Stimulated activated naive CD8-positive, alpha-beta T cell treated with anti-CD3 and anti-CD28 coated beads, Interleukin-15, Interleukin-2, amounts not matched to agents 100 ng/mL and 50 ng/mL, for 24 hours (primary cell): ENCODE results near the gene AGAP1.

ENCODE experiments used
- H3K27ac Mint-ChIP-seq: one replicate; pipeline ENCODE4 v1.8.0; 2021; ENCODE audit warnings: mild to moderate bottlenecking, mixed read lengths
- H3K27me3 Mint-ChIP-seq: one replicate; pipeline ENCODE4 v1.8.0; 2021; ENCODE audit warnings: mixed read lengths
- H3K36me3 Mint-ChIP-seq: one replicate; pipeline ENCODE4 v1.8.0; 2021; ENCODE audit warnings: low read depth, mixed read lengths
- H3K4me1 Mint-ChIP-seq: one replicate; pipeline ENCODE4 v1.8.0; 2021; ENCODE audit warnings: low read depth, mixed read lengths
- H3K4me3 Mint-ChIP-seq: one replicate; pipeline ENCODE4 v1.8.0; 2021; ENCODE audit warnings: mild to moderate bottlenecking, mixed read lengths
- H3K9me3 Mint-ChIP-seq: one replicate; pipeline ENCODE4 v1.8.0; 2021; ENCODE audit warnings: mixed read lengths

Gene AGAP1

DNA sequence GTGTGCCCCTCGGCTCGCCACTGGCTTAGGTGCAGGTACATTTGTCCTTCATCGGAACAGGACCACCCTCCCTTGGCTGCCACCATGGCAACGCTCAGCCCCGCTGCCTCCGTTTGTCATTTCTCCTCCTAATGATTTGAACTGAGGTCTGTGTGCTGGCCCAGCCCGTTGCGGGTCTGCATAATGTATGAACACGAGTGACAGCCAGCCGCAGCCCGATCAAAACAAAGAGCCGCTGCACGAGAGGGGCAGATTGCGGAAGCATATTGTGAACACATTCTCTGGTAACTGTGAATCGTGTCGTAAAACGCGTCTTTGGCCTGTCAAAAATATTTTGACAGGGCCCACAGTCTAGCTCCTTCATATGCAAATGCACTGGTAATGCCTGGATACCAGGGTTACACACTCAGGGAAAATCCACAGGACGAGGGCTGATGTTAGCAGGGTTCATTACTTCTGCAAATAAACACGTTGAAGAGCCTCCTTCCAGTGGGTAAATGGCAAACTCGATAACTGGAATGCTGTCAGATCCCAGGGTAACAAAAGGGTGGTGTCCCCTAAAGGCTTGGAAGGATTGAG is 137.0 kb downstream of the AGAP1 start:
- H3K27me3 Mint-ChIP-seq: peaks cover 3% of the 10 kb centered on the region
- no peaks in the 10 kb centered on the region for H3K4me1 Mint-ChIP-seq
- no peak overlapping the region for H3K27ac Mint-ChIP-seq
- no peaks in the 10 kb centered on the region for H3K36me3 Mint-ChIP-seq
- no peak overlapping the region for H3K4me3 Mint-ChIP-seq
- no peaks in the 10 kb centered on the region for H3K9me3 Mint-ChIP-seq

- Mint-ChIP-seq H3K4me3 (no peak overlapping the region), H3K27ac (no peak overlapping the region)
Observed at GRCh38 chr2:235634435-235635158, 140.8 kb downstream of the AGAP1 start.

GRCh38 chr2:235636546-235636945 is 142.7 kb downstream of the AGAP1 start:
- H3K27me3 Mint-ChIP-seq: peaks cover 14% of the 10 kb centered on the region
- no peak overlapping the region for H3K27ac Mint-ChIP-seq
- H3K4me3 Mint-ChIP-seq: no peak overlapping the region
- H3K36me3 Mint-ChIP-seq: no peaks in the 10 kb centered on the region
- no peaks in the 10 kb centered on the region for H3K4me1 Mint-ChIP-seq
- no peaks in the 10 kb centered on the region for H3K9me3 Mint-ChIP-seq

More at GRCh38 chr2:235634435-235635158, 140.8 kb downstream of the AGAP1 start:
- Mint-ChIP-seq H3K9me3 (no peaks in the 10 kb centered on the region), H3K27me3 (peaks cover 9% of the 10 kb centered on the region), H3K36me3 (no peaks in the 10 kb centered on the region), H3K4me1 (no peaks in the 10 kb centered on the region)

DNA sequence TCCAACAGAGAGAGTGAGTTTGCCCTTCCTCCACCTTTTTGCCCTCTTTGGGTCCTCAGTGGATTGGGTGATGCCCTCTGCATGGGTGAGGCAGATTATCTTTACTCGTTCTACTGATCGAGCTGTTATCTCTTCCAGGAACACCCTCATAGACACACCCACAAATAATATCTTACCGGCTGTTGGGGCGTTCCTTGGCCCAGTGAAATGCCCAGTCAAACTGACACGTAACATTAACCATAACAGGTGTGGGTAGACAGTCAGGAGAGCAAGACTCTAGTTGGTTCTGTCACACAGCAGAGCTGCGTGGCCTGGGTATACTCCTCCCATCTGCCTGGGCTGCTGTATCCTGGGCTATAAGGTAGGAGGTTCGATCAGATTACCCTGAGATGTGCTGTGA is 144.1 kb downstream of the AGAP1 start:
- Mint-ChIP-seq H3K27me3 (peaks cover 18% of the 10 kb centered on the region), H3K9me3 (no peaks in the 10 kb centered on the region), H3K4me1 (no peaks in the 10 kb centered on the region), H3K36me3 (no peaks in the 10 kb centered on the region), H3K27ac (no peak overlapping the region), H3K4me3 (no peak overlapping the region)

DNA sequence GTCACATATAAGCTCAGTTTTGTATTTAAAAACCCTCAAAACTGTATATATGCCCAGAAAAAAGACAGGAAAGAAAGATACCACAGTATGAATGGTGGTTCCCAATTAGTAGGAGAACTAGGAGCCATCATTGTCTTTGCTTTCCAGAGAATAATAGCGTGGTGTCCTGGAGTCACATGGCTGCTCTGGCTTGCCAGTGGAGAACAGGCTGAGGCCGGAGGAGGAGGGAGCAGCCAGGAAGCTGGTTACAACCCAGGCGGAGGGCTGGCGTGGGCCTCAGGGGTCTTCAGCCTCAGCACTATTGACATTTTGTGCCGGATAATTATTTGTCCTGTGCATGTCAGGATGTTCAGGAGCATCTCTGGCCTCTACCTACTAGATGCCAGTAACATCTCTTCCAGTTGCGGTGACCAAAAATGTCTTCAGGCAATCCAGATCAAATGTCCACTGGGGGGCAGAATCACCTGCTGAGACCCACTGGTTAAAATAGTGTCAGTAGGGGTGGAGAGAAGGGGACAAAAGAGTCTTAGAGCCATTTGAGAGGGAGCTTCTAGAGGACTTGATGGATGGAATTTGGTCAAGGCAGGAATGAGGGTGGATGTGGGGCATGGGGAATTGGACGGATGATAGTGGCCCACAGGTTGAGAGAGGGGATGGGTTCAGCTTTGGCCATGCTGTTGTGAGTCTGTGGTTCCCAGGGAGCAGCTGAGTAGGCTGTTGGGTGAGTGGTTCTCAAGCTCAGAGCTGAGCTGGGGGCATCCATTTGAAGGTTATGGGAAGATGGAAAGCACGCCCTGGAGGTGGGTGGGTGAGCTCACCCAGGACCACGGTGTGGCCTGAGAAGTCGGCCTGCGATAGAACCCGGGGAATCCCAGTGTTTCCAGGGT is 144.9 kb downstream of the AGAP1 start:
- Mint-ChIP-seq H3K9me3 (no peaks in the 10 kb centered on the region), H3K27me3 (peaks cover 16% of the 10 kb centered on the region), H3K27ac (no peak overlapping the region), H3K36me3 (no peaks in the 10 kb centered on the region), H3K4me1 (no peaks in the 10 kb centered on the region), H3K4me3 (no peak overlapping the region)

GRCh38 chr2:235639428-235639773 is 145.6 kb downstream of the AGAP1 start:
- no peak overlapping the region for H3K4me3 Mint-ChIP-seq
- no peaks in the 10 kb centered on the region for H3K9me3 Mint-ChIP-seq
- H3K27ac Mint-ChIP-seq: no peak overlapping the region
- H3K36me3 Mint-ChIP-seq: no peaks in the 10 kb centered on the region
- H3K4me1 Mint-ChIP-seq: no peaks in the 10 kb centered on the region
- H3K27me3 Mint-ChIP-seq: peaks cover 16% of the 10 kb centered on the region

DNA sequence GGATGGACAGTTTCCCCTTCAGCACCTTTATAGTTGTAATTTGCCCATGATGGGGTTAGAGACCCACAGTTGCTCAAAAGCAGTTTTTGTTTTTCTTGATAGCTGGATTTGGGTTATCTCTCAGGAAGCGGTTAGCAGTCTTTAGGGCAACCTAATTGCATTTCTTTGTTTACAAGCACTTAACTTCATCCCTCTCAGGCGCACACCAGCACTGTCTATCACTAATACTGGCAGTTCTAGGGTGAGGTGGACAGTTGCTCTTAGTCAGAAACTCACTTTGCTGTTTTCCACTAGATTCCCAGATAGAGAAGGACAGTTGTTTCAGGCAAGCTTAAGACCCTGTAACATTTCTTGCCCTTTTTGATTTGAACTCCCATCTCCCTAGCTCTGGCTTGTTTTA is 146.0 kb downstream of the AGAP1 start:
- Mint-ChIP-seq H3K9me3 (no peaks in the 10 kb centered on the region), H3K36me3 (no peaks in the 10 kb centered on the region)

GRCh38 chr2:235640377-235640776 is 146.5 kb downstream of the AGAP1 start:
- Mint-ChIP-seq H3K4me3 (no peak overlapping the region), H3K27me3 (peaks cover 16% of the 10 kb centered on the region), H3K36me3 (no peaks in the 10 kb centered on the region), H3K27ac (no peak overlapping the region), H3K4me1 (no peaks in the 10 kb centered on the region), H3K9me3 (no peaks in the 10 kb centered on the region)

More for the DNA sequence above, 146.0 kb downstream of the AGAP1 start:
- no peak overlapping the region for H3K27ac Mint-ChIP-seq
- H3K27me3 Mint-ChIP-seq: peaks cover 16% of the 10 kb centered on the region
- H3K4me1 Mint-ChIP-seq: no peaks in the 10 kb centered on the region
- no peak overlapping the region for H3K4me3 Mint-ChIP-seq

DNA sequence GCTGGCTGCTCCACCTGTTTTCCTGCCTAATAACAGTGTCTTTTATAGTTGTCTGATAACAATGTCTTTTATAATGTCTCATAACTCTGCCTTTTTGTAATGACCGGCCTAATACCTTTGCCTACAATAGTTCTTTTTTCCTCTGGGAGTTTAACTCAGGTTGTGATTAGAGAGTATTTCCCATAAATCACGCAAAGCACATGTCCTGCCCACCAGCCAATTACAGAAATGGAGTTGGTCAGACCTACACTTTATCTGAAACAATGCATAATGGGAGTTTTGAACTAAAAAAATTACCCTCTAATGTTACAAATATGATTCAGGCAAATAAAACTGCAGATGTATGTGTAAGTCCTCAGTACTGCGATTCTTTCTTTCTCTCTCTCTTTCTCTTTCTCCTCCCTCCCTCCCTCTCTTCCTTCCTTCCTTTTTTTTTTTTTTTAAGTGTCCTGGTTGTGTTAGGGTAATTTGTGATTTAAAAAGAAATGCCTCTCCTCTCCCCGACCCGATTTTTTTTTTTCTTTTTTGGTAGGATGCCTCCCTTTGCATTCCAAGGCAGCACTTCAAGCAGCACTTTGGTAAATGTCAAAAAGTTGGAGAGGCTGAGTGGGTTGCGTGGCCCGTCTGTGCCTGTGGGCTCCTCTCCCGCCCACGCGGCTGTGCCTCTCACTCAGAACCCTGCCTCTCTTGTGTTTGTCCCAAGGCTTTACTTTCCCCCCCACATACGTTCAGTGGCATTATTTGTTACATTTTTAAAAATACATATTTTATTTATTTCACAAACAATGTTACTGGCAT is 147.3 kb downstream of the AGAP1 start:
- Mint-ChIP-seq H3K27ac (no peak overlapping the region), H3K4me3 (no peak overlapping the region), H3K4me1 (no peaks in the 10 kb centered on the region), H3K36me3 (no peaks in the 10 kb centered on the region), H3K27me3 (peaks cover 16% of the 10 kb centered on the region), H3K9me3 (no peaks in the 10 kb centered on the region)

GRCh38 chr2:235641956-235642355 is 148.1 kb downstream of the AGAP1 start:
- H3K27ac Mint-ChIP-seq: no peak overlapping the region
- no peaks in the 10 kb centered on the region for H3K9me3 Mint-ChIP-seq
- H3K27me3 Mint-ChIP-seq: peaks cover 19% of the 10 kb centered on the region
- H3K36me3 Mint-ChIP-seq: no peaks in the 10 kb centered on the region
- H3K4me3 Mint-ChIP-seq: no peak overlapping the region
- H3K4me1 Mint-ChIP-seq: no peaks in the 10 kb centered on the region

- Mint-ChIP-seq H3K4me1 (no peaks in the 10 kb centered on the region), H3K9me3 (no peaks in the 10 kb centered on the region), H3K36me3 (no peaks in the 10 kb centered on the region), H3K27me3 (peaks cover 16% of the 10 kb centered on the region), H3K27ac (no peak overlapping the region), H3K4me3 (no peak overlapping the region)
Observed at GRCh38 chr2:235642446-235643098, 148.7 kb downstream of the AGAP1 start.

GRCh38 chr2:235643680-235644511 is 150.1 kb downstream of the AGAP1 start:
- no peaks in the 10 kb centered on the region for H3K4me1 Mint-ChIP-seq

DNA sequence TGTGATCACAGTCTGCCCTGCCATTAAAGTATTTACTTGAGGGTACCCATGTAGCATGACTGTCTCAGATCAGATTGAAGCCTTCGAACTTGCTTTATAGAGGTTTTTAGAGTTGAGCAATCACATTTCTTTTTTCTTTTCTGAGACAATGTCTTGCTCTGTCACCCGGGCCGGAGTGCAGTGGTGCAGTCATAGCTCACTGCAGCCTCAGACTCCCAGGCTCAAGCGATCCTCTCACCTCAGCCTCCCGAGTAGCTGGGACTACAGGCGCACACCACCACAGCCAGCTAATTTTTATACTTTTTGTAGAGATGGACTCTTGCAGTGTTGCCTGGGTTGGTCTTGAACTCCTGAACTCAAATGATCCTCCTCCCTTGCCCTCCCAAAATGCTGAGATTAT is 153.4 kb downstream of the AGAP1 start:
- Mint-ChIP-seq H3K4me3 (no peak overlapping the region), H3K4me1 (no peaks in the 10 kb centered on the region), H3K36me3 (no peaks in the 10 kb centered on the region), H3K27me3 (peaks cover 24% of the 10 kb centered on the region), H3K9me3 (no peaks in the 10 kb centered on the region), H3K27ac (no peak overlapping the region)

More at GRCh38 chr2:235643680-235644511, 150.1 kb downstream of the AGAP1 start:
- Mint-ChIP-seq H3K4me3 (no peak overlapping the region), H3K27me3 (peaks cover 18% of the 10 kb centered on the region), H3K36me3 (no peaks in the 10 kb centered on the region), H3K27ac (no peak overlapping the region), H3K9me3 (no peaks in the 10 kb centered on the region)
